Hepatocyte (in vitro differentiated cells): ENCODE results near the gene VIPR1. TPM values are rescaled to one million over a fixed set of nuclear protein-coding genes. Genes with fewer than 3 reads are reported as not detected.

Source experiments
- DNase-seq: peaks from one replicate; pipeline ENCODE4 v3.0.0-alpha.2; 2016; ENCODE audit warnings: low spot score
- H2AFZ ChIP-seq: fragments of 200-600 bp; sonication (generic); 2 replicates; pipeline ENCODE4 v1.6.0; 2016; ENCODE audit warnings: antibody characterized with exemption, mild to moderate bottlenecking
- H3K27ac ChIP-seq: fragments of 200-600 bp; sonication (generic); 2 replicates; pipeline ENCODE4 v1.5.1; 2016; ENCODE audit warnings: mild to moderate bottlenecking
- H3K27me3 ChIP-seq: fragments of 200-600 bp; sonication (generic); 2 replicates; pipeline ENCODE4 v1.6.1; 2016
- H3K36me3 ChIP-seq: fragments of 200-600 bp; sonication (generic); replicated peaks from 2 replicates; pipeline ENCODE4 v1.5.1; 2016; ENCODE audit warnings: low read depth; ENCODE audit not compliant: insufficient read depth
- H3K4me1 ChIP-seq: fragments of 200-600 bp; sonication (generic); 2 replicates; pipeline ENCODE4 v1.5.1; 2016; ENCODE audit warnings: mild to moderate bottlenecking, moderate library complexity; ENCODE audit not compliant: insufficient read depth
- H3K4me2 ChIP-seq: fragments of 200-600 bp; sonication (generic); 2 replicates; pipeline ENCODE4 v1.6.0; 2016
- H3K4me3 ChIP-seq: fragments of 200-600 bp; sonication (generic); 2 replicates; pipeline ENCODE4 v1.5.1; 2016; ENCODE audit warnings: mild to moderate bottlenecking
- H3K79me2 ChIP-seq: fragments of 200-600 bp; sonication (generic); 2 replicates; pipeline ENCODE4 v1.6.0; 2017; ENCODE audit warnings: mild to moderate bottlenecking
- H3K9me2 ChIP-seq: fragments of 200-600 bp; sonication (generic); replicated peaks from 2 replicates; pipeline ENCODE4 v1.6.0; 2017; ENCODE audit warnings: mild to moderate bottlenecking; ENCODE audit not compliant: insufficient read depth
- H3K9me3 ChIP-seq: fragments of 200-600 bp; sonication (generic); 2 replicates; pipeline ENCODE4 v1.5.1; 2016; ENCODE audit warnings: low read depth, mild to moderate bottlenecking
- H4K20me1 ChIP-seq: fragments of 200-600 bp; sonication (generic); 2 replicates; pipeline ENCODE4 v1.6.0; 2016; ENCODE audit warnings: mild to moderate bottlenecking; ENCODE audit not compliant: insufficient read depth, poor library complexity, severe bottlenecking
- EZH2 ChIP-seq: fragments of 200-600 bp; sonication (generic); IDR thresholded peaks from 2 replicates; pipeline ENCODE4 v1.6.1; 2016; ENCODE audit warnings: antibody characterized with exemption, mild to moderate bottlenecking, borderline replicate concordance
- EZH2phosphoT487 ChIP-seq: fragments of 200-600 bp; sonication (generic); IDR thresholded peaks from one replicate; pipeline ENCODE4 v1.6.1; 2018; ENCODE audit warnings: antibody characterized with exemption, mild to moderate bottlenecking, low read depth, moderate library complexity; ENCODE audit not compliant: unreplicated experiment, severe bottlenecking
- WGBS: methylation state at CpG from one replicate; pipeline ENCODE4 v1.1.6; 2016; ENCODE audit warnings: low lambda C conversion rate; ENCODE audit errors: missing lambda C conversion rate; 5-methylcytosine and 5-hydroxymethylcytosine counted together
- polyA plus RNA-seq: library from polyadenylated mRNA; unstranded; fragments of >200 nt; fragmentation: Nextera tagmentation; extraction: Ambion mirVana; gene quantifications from 2 replicates; pipeline ENCODE4 v1.2.1, GENCODE V29; 2016
- total RNA-seq: library from RNA; depleted of rRNA; stranded (reverse); fragments of >200 nt; gene quantifications from 2 replicates; pipeline ENCODE4 v1.2.3, GENCODE V29; 2014
- TF ChIP-seq, protein P1 (sequence below): fragments of 200-600 bp; sonication (generic); IDR thresholded peaks from 2 replicates; pipeline ENCODE4 v1.5.1; 2016; ENCODE audit warnings: antibody characterized with exemption, mild to moderate bottlenecking; ENCODE audit not compliant: poor library complexity

Gene VIPR1
- total and polyA plus RNA-seq, 2 experiments from 2014 or later, result 17.5 to 19.2 TPM

DNA sequence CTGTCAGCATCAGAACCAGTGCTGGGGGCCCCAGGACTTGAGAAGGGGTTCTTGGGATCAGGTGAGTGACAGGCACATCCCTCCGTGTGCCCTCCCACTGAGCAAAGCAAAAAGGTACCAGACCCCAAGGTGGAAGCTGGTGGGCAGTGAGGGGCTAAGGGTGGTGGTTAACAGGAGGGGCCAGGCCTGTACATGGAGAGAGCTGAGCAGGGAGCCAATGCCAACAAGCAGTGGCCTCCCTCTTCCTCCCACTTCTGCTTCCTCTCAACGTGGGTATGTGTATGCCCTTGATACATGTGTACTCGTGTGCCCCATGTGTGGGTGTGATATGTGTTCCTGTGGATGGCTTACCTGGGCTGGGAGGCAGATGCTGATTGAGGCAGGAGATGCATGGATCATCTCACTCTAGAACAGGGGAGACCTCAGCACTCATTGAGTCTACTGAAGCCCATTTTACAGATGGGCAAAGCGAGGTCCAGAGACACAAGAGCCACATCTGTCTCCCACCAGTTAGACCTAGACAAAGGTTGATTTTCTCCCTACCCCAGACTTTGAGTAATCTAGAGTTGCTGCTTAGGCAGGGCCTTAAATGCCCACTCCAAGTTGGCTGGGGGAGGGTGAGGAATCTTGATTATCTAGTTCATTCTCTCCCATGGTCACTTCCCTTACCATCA lies 945 bp downstream of the VIPR1 start:
- H3K27me3 ChIP-seq, result peaks cover 34% of the 10 kb centered on the region
- peak overlapping the region; percentile 90 for H3K4me3 ChIP-seq
- WGBS, result 83% methylated on average over 4 of the region's 4 CpGs
- no peak for DNase-seq
- no peaks in the 10 kb centered on the region for H3K9me3 ChIP-seq
- H3K36me3 ChIP-seq, result no peaks in the 10 kb centered on the region
- H3K27ac ChIP-seq, result peak overlapping the region; percentile 98
- no peak overlapping the region for H2AFZ ChIP-seq
- no peaks in the 10 kb centered on the region for H3K9me2 ChIP-seq
- no peaks in the 10 kb centered on the region for H4K20me1 ChIP-seq
- H3K4me2 ChIP-seq, result peak overlapping the region; percentile 94
- H3K79me2 ChIP-seq, result peaks cover 6% of the 10 kb centered on the region
- TF ChIP-seq EZH2 (no peak), EZH2phosphoT487 (no peak)
- TF ChIP-seq, protein P1, sequence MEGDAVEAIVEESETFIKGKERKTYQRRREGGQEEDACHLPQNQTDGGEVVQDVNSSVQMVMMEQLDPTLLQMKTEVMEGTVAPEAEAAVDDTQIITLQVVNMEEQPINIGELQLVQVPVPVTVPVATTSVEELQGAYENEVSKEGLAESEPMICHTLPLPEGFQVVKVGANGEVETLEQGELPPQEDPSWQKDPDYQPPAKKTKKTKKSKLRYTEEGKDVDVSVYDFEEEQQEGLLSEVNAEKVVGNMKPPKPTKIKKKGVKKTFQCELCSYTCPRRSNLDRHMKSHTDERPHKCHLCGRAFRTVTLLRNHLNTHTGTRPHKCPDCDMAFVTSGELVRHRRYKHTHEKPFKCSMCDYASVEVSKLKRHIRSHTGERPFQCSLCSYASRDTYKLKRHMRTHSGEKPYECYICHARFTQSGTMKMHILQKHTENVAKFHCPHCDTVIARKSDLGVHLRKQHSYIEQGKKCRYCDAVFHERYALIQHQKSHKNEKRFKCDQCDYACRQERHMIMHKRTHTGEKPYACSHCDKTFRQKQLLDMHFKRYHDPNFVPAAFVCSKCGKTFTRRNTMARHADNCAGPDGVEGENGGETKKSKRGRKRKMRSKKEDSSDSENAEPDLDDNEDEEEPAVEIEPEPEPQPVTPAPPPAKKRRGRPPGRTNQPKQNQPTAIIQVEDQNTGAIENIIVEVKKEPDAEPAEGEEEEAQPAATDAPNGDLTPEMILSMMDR, result no peak
- H3K4me1 ChIP-seq, result peaks cover 42% of the 10 kb centered on the region

DNA sequence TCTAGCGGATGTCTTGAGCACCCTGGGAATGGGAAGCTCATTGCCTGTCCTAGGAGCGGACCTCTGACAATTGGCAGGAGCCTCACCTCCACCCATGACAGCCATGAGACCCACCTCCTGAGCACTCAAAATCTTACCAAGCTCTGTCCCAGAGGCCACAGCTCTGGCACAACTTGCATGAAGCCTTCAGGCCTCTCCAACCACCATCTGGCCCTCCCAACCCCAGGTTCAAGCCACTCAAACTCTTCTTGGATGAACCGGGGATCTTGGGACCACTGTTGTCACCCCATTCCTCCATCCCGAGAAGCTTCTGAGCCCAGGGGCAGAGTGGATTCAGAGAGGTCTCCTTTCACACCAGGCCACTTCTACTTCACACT lies 1.5 kb downstream of the VIPR1 start:
- TF ChIP-seq, protein P1, result no peak
- no peaks in the 10 kb centered on the region for H3K9me2 ChIP-seq
- no peak overlapping the region for H3K4me3 ChIP-seq
- peaks cover 29% of the 10 kb centered on the region for H3K27me3 ChIP-seq
- no peaks in the 10 kb centered on the region for H3K36me3 ChIP-seq
- DNase-seq, result no peak
- peaks cover 6% of the 10 kb centered on the region for H3K79me2 ChIP-seq
- H3K9me3 ChIP-seq, result no peaks in the 10 kb centered on the region
- H3K4me1 ChIP-seq, result peaks cover 46% of the 10 kb centered on the region
- no peaks in the 10 kb centered on the region for H4K20me1 ChIP-seq
- 97% methylated on average over 4 of the region's 4 CpGs for WGBS
- peak overlapping the region; percentile 94 for H3K4me2 ChIP-seq
- H2AFZ ChIP-seq, result no peak overlapping the region
- H3K27ac ChIP-seq, result peak overlapping the region; percentile 98

DNA sequence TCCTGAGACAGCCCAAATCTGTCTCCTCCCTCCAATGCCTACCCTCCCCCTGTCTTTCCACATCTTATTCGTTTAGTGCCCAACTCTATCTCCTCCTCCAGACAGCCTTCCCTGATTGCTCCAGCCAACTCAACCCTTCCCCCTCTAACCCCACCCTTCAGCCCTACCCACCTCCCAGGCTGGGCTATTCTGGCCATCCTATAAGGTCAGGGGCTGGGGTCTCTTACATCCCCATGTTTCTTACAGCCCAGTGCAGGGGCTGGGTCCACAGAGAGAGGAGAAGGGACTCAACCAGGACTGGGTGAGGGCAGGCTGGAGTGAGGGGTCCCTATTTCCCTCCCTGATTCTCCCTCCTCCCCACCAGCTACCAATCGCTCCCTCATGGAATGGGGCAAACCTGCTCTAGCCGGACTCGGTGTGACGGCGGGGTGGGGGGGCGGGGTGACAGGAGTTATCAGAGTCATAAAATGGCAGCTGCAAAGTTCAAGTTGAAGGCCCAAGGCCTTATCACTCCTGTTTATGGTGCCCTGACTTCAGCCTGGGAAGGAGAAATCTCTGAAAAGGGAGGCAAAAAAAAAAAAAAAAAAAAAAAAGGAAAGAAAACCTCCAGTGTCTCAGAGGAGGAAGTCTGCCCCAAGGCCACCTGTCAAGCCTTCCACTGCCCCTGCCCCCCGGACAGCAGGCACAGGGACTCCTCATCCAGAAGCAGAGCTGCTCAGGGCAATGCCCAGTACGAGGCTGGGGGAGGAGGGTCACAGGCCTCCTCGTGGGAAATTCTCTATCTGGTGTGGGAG lies 2.1 kb downstream of the VIPR1 start:
- Histone ChIP-seq H3K79me2 (peaks cover 6% of the 10 kb centered on the region), H3K27me3 (peaks cover 23% of the 10 kb centered on the region), H3K9me2 (no peaks in the 10 kb centered on the region), H3K36me3 (no peaks in the 10 kb centered on the region), H3K4me1 (peaks cover 46% of the 10 kb centered on the region), H3K4me2 (peak overlapping the region; percentile 94), H3K27ac (peak overlapping the region; percentile 98), H3K4me3 (no peak overlapping the region), H4K20me1 (no peaks in the 10 kb centered on the region), H2AFZ (no peak overlapping the region), H3K9me3 (no peaks in the 10 kb centered on the region)
- TF ChIP-seq EZH2phosphoT487 (no peak), EZH2 (no peak)
- TF ChIP-seq, protein P1, result no peak
- peak; percentile 65 for DNase-seq
- 67% methylated on average over 10 of the region's 10 CpGs for WGBS
